ENCODE results near the gene FAM240B.

DNA sequence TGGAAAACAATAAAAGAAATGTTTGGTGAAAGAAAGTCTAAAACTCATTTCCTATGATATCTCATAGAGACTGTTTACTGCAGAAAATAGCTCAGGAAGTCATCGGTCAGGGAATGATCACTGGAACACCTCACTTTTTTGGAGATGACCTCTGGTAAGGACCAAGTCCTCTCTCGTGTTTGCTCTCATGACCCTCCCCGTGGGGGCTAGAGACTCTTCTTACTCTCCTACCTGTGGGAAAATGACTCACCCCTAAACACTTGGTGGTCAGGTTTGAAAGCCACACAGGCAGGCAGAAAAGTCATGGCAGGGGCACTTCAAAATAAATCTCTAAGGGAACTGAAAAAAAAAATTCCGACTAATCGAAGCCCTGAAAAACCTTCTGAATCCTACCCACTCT is 48.2 kb downstream of the FAM240B start:
- TF ChIP-seq POLR2A (IDR thresholded peaks at IDR 0.05; ENCODE audit: low read depth) = no peak
- TF ChIP-seq, protein P1, sequence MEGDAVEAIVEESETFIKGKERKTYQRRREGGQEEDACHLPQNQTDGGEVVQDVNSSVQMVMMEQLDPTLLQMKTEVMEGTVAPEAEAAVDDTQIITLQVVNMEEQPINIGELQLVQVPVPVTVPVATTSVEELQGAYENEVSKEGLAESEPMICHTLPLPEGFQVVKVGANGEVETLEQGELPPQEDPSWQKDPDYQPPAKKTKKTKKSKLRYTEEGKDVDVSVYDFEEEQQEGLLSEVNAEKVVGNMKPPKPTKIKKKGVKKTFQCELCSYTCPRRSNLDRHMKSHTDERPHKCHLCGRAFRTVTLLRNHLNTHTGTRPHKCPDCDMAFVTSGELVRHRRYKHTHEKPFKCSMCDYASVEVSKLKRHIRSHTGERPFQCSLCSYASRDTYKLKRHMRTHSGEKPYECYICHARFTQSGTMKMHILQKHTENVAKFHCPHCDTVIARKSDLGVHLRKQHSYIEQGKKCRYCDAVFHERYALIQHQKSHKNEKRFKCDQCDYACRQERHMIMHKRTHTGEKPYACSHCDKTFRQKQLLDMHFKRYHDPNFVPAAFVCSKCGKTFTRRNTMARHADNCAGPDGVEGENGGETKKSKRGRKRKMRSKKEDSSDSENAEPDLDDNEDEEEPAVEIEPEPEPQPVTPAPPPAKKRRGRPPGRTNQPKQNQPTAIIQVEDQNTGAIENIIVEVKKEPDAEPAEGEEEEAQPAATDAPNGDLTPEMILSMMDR (IDR thresholded peaks at IDR 0.05) = no peak
- TF ChIP-seq POLR2AphosphoS5 (IDR thresholded peaks at IDR 0.05) = no peak
